ENCODE results near the gene ATP6V0A1.
"Not testable (repeated sequence)": the region's sequence is repeated elsewhere in the genome, so short reads cannot be mapped to it uniquely, and the experiment has no call there.

The ATP6V0A1 gene

GRCh38 chr17:42458497-42459255, at the start of gene ATP6V0A1:
Gene ATP6V0A1, plus strand, starts transcription at chr17:42458878. Its CDS starts 2,017 bp downstream, at chr17:42460895.
- peak; percentile 97 for DNase-seq

- peak; percentile 36 for DNase-seq
Measured at GRCh38 chr17:42409523-42410318, 49.0 kb upstream of the ATP6V0A1 start.

GRCh38 chr17:42410319-42410685, 48.4 kb upstream of the ATP6V0A1 start:
- DNase-seq: no peak

DNA sequence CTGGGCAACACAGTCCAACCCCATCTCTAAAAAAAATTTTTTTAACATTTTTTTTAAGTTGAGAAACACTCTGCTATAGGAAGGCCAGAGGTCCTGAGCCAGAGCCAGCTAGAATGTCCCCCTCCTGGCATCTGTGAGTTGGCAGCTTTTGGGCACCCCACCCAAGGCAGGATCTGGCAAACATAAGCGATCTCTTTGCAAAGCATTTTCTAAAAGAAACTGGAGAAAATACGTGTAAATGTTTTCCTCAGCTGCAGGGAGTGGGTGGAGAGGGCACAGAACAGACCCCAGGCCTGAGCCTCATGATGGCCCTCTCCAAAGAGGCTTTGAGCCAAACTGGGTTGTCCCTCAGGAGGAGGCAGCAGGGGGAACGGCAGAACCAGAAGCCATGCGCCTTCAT, 47.3 kb upstream of the ATP6V0A1 start:
- DNase-seq: no peak

GRCh38 chr17:42411905-42412679, 46.6 kb upstream of the ATP6V0A1 start:
- DNase-seq: no peak

GRCh38 chr17:42413464-42414040, 45.1 kb upstream of the ATP6V0A1 start:
- no peak for DNase-seq

- DNase-seq: no peak
Measured at GRCh38 chr17:42414704-42415409, 43.8 kb upstream of the ATP6V0A1 start.

GRCh38 chr17:42417981-42418380, 40.7 kb upstream of the ATP6V0A1 start:
- not testable (repeated sequence) for DNase-seq

GRCh38 chr17:42421136-42421506, 37.6 kb upstream of the ATP6V0A1 start:
- no peak for DNase-seq

DNA sequence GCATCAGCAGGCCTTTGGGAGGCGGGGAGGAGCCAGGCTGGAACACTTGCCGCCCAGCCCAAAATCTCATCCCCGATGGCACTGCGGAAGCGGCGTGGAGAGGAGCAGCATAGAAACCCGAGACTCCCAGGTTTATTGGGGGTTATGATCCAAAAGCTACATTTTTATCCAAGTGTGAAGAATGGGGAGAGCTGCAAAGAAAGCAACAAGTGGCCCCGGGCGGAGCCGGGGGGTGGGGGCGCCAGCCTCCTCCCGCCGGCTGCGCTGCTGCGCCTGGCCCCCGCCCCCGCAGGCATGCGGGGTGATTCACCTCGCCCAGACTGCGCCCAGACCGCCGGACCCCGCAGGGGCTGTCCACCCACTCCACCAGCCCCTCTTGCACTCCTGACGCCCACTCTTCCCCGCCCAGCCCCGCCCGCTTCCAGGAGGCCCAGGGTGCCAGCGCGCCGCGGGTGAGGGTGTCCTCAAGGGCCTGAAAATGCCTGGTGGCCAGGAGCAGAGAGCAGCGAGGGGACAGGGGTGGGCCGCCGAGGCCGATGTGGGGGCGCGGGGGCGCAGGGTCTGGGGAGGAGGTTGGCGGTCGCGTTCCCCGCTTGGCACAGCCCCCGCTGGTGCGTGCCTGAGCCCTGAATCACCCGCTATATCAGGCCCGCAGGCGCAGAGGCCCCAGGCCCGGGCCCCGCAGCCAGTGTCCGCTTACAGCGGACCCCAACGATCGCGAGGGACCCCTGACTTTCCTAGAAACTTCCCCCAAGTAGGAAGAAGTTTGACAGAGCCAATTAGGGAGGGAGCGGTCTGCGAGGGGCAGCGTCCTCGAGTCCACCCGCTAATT, 37.0 kb upstream of the ATP6V0A1 start:
- DNase-seq: no peak

DNA sequence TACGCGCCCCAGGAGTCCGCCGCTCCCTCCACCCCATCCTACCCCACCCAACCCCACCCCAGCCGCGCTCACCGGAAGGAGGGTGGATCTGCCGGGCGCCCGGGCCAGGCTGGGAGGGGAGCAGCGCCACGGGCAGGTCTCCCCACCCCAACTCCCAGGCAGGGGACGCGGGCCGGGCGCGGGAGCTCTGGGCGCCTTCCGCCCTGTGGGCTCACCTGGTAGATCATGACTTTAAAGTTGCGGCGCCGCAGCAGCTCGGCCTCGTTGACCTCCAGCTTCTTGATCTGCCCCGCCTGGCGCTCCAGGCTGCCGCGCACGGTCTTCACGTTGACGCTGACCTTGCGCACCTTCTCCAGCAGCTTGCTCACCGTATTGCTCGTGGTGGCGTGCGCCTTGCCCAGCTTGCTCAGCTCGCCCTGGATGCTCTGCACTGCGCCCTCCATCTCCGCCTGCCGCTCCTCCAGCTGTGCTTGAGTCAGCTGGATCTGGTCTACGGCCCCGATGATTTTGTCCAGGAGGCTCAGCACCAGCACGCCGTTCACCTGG, 36.2 kb upstream of the ATP6V0A1 start:
- peak; percentile 66 for DNase-seq

- DNase-seq: peak; percentile 82
Measured at GRCh38 chr17:42422958-42423712, 35.5 kb upstream of the ATP6V0A1 start, which contains the start of gene CAVIN1. Gene CAVIN1, minus strand, starts transcription at chr17:42423256. Its CDS starts 159 bp downstream, at chr17:42423097.

DNA sequence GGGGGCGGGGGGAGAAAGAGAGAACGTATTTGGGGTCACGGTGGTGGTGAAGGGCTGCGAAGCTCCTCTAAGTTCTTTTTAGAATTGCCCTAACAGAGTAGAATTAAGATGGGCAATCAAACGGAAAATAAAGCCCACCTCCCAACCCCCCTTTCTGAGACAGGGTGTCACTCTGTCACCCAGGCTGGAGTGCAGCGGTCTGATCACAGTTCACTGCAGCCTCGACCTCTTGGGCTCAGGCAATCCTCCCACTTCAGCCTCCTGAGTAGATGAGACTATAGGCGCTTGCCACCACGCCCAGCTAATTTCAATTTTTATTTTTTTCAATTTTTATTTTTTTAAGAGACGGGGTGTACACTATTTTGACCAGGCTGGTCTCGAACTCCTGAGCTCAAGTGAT, 34.9 kb upstream of the ATP6V0A1 start:
- DNase-seq: no peak

- DNase-seq: no peak
Measured at GRCh38 chr17:42424991-42425610, 33.6 kb upstream of the ATP6V0A1 start.

DNA sequence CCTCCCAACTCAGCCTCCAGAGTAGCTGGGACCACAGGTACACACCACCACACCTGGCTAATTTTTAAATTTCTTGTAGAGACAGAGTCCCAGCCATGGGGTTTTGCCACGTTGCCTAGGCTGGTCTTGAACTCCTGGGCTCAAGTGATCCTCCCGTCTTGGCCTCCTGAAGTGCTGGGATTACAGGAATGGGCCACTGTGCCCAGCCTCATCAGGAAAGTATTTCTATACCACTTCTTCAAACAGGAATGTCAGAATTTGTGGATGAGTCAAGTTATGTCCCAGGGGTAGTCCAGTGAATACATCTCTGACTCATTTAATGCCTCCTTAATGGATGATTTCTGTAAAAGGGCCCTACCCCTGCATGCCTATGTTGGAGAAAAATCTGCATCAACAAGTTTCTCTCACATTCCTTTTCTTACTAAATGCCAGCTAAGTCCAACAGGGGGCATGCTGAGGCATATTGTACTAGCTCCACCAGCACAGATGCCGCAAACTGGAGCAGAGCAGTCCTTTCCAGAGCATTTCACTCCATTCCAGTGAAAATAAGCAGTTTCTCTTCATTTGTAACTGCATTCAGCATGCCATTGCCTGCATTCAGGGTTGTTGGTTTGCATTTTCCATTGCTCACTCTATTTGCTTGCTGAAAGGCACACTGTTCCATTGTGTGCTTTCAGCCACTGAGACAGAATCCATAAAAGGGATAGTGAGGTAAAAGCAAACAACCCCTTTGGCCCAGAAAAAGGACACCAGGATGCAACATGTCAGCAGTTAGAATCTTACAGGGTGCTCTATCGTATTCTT, 30.3 kb upstream of the ATP6V0A1 start:
- DNase-seq: peak; percentile 81

DNA sequence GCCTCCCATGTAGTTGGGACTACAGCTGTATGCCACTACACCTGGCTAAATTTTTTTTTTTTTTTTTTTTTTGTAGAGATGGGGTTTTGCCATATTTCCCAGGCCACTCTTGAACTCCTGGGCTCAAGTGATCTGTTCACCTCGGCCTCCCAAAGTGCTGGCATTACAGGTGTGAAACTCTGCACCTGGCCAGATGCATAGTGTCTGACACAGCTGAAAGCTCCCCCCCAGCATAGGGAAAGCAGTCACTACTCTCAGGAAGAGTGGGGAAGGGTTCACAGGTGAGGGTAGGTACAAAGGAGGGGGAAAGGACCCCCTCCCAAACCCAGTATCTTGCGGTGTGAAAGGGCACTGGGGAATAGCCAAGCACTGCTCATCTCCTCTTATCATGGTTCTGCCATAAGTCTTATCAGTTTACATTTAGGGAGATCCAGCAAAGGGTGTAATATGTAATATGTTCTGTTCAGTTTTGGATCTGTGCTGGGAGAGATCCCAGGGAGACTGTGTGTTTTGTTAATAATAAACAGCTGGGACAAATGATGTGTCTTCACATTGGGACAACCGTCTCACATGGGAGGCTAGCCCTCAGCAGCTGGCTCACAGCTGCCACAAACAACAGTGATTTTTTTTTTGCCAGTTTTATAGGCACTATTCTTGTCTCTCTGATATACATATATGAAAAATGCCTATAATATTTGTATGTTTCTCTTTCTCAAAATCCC, 28.8 kb upstream of the ATP6V0A1 start:
- no peak for DNase-seq

GRCh38 chr17:42431758-42432161, 26.9 kb upstream of the ATP6V0A1 start:
- peak; percentile 32 for DNase-seq

DNA sequence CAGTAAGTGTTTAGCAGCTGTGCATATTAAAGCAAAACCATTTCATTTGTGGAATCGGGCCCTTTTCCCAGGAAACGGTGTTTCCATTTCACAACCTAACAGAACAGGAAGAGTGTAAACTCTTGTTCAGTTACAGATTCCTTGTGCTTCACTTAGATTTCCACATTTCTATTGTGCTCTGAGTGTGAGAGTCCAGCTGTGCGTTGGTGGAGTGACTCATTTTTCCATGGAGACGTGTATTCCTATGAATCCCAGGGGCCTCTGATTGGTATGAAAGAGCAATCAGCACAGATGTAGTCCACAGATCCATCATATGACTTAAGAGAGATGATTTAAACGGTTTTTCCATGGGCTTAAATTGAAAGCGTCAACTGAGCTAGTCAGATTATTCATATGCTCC, 22.3 kb upstream of the ATP6V0A1 start:
- DNase-seq: peak; percentile 81
